Measurements from ENCODE around the gene ACY1.

The ACY1 gene

DNA sequence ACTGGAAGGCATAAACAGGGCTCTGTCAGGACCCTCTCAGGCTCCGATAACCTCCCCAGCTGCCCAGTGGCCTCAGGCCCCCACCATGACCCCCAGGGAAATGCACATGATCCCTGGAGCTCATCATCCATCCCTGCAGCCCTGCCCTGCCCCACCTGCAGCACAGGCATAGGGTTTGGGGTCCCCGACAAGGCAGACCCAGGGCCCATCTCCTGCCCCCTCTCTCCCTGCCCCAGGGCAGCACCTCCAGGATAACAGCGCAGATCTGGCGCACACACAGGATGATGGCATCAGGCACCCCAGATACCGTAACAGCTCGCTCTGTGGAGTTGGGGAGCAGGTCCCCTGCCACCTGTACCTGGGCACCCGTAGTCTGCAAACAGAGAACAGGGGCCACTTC lies 23.7 kb upstream of the ACY1 start:
- 96% methylated on average over 7 of the region's 7 CpGs for WGBS
- H3K36me3 ChIP-seq (ENCODE audit: insufficient read depth, low read length), result no peaks in the 10 kb centered on the region
- H3K9me3 ChIP-seq (ENCODE audit: insufficient read depth, low read depth, low read length), result no peaks in the 10 kb centered on the region
- H3K9ac ChIP-seq (ENCODE audit: low read depth, low read length), result no peak overlapping the region
- peaks cover 30% of the 10 kb centered on the region for H3K27me3 ChIP-seq (ENCODE audit: insufficient read depth, low read length)
- H3K27ac ChIP-seq (ENCODE audit: low read depth, low read length), result no peak overlapping the region
- H3K4me1 ChIP-seq (ENCODE audit: insufficient read depth, low read length), result peaks cover 5% of the 10 kb centered on the region; the same call in 1 of the 2 replicates
- H3K4me3 ChIP-seq (ENCODE audit: low read length), result no peak overlapping the region

DNA sequence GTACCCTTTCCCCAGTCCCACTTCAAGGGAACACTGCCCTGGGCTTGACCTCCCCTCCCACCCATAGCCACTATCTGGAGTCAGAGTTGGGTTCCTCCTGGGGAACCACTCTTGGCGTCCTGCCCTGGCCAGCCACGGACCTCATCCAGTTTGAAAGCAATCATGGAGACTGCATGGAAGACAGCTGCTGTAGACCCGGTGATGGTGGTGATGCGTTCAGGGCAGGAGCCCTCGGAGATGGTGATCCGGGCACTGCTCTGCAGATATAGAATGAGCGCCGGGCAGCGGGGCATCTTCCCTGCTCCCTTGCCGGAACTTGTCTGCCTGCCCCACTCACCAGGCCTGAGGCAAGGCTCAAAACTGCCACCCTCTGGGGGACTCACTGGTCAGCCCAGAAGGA lies 22.9 kb upstream of the ACY1 start:
- 94% methylated on average over 10 of the region's 10 CpGs for WGBS
- no peaks in the 10 kb centered on the region for H3K9me3 ChIP-seq (ENCODE audit: insufficient read depth, low read depth, low read length)
- no peaks in the 10 kb centered on the region for H3K36me3 ChIP-seq (ENCODE audit: insufficient read depth, low read length)
- H3K27ac ChIP-seq (ENCODE audit: low read depth, low read length), result no peak overlapping the region
- no peak overlapping the region for H3K4me3 ChIP-seq (ENCODE audit: low read length)
- peaks cover 27% of the 10 kb centered on the region for H3K27me3 ChIP-seq (ENCODE audit: insufficient read depth, low read length)
- peaks cover 6% of the 10 kb centered on the region; the same call in 1 of the 2 replicates for H3K4me1 ChIP-seq (ENCODE audit: insufficient read depth, low read length)
- no peak overlapping the region for H3K9ac ChIP-seq (ENCODE audit: low read depth, low read length)

DNA sequence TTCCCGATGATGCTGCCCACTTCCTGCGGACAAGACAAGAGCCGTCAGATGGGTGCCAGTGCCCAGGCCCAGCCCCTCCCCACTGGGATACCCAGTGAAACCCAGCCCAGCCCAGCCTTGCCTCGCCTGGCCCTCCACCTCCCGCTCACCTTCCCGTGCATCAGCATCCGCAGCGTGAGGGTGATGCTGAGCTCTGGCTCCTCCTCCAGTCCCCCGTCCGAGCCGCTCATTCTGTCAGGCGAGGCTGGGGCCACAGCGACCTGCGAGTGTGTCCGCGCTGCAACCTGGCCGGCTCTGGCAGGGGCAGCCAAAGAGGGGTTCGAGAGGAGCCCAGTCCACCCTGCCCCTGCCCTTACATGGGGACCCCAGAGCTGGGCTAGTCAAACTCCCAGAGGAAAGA lies 22.3 kb upstream of the ACY1 start:
- Histone ChIP-seq H3K4me1 (ENCODE audit: insufficient read depth, low read length) (peaks cover 9% of the 10 kb centered on the region; the same call in 1 of the 2 replicates), H3K36me3 (ENCODE audit: insufficient read depth, low read length) (no peaks in the 10 kb centered on the region), H3K27ac (ENCODE audit: low read depth, low read length) (no peak overlapping the region), H3K27me3 (ENCODE audit: insufficient read depth, low read length) (peaks cover 21% of the 10 kb centered on the region), H3K9me3 (ENCODE audit: insufficient read depth, low read depth, low read length) (no peaks in the 10 kb centered on the region), H3K9ac (ENCODE audit: low read depth, low read length) (no peak overlapping the region), H3K4me3 (ENCODE audit: low read length) (no peak overlapping the region)
- WGBS, result 93% methylated on average over 18 of the region's 18 CpGs

DNA sequence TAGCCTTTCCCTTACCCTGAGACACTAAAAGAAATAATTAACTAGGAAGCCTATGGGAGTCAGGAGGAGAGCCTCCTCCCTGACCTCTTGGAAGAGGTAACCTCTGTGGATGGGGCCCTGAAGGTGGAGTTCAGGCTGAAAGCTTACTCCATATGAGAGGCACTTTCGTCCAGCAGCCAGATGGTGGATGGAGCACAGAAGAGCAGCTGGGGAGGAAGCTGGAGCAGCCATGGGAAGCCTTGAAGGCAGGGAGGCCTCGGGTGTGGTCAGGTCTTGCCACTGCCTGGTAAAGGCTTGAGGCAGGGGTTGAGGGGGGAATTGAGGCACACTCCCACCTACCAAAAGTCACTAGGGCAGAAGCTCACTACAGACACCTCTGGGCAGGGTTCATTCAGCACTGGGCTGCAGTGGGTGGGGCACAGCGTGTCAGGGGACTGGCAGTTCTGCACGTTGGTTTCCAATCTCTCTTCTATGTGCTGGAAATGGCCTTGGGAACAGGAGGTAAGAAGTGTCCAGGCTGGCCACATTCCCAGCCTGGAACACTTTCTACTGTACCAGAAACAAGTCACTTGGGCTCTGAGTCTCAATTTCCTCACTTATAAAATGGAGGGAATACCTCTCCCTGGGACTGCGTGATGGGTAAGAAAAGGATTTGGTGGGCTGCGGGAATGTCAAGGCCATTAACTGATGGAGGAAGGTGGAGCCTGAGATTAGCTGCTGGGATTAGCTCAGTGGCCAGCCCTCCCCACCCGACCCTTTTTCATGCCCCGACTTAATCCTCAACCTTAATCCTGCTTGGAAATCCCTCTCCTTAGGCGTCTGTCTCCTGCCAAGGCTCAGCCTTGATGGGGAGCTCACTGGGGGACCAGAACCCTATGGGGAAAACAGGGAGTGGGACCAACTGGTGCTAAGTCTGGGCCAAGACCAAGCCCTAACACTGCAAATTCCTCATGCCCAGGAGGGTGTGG lies 21.4 kb upstream of the ACY1 start:
- no peaks in the 10 kb centered on the region for H3K36me3 ChIP-seq (ENCODE audit: insufficient read depth, low read length)
- H3K4me3 ChIP-seq (ENCODE audit: low read length), result no peak overlapping the region
- H3K4me1 ChIP-seq (ENCODE audit: insufficient read depth, low read length), result peaks cover 14% of the 10 kb centered on the region
- peaks cover 13% of the 10 kb centered on the region for H3K27me3 ChIP-seq (ENCODE audit: insufficient read depth, low read length)
- WGBS, result 78% methylated on average over 8 of the region's 9 CpGs
- H3K27ac ChIP-seq (ENCODE audit: low read depth, low read length), result no peak overlapping the region
- no peaks in the 10 kb centered on the region for H3K9me3 ChIP-seq (ENCODE audit: insufficient read depth, low read depth, low read length)
- H3K9ac ChIP-seq (ENCODE audit: low read depth, low read length), result no peak overlapping the region

DNA sequence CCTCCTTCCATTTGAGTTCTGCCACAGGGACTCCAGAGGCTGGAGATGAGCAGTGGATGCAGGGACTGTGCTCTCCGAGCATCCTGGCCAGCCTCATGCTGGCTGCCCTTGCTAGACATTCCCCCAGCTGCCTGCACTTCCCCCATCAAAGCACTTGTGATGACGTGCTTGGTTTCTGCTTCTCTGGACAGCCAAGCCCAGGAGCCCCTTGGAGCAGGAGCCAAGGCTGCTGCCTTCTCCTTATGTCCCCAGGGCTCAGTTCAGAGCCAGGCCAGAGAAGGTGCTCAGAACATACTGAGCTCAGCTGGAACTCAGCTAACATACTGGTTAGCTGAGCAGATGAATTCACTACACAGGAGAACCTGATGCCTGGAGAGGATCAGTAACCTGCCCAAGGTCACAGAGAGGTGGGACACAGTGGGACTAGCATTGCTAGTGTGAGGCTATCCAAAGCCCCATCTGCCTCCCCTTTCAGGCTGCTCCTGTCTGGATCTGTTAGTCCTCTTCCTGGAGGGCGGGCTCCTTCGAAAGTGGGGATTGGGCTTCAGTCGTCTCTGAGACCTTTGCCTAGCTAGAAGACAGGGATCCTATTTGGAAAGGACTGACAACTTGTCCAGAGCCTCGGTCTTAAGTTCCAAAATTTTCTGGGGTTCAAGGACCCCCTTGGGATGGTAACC lies 20.3 kb upstream of the ACY1 start:
- H3K27ac ChIP-seq (ENCODE audit: low read depth, low read length), result no peak overlapping the region
- H3K4me3 ChIP-seq (ENCODE audit: low read length), result no peak overlapping the region
- H3K4me1 ChIP-seq (ENCODE audit: insufficient read depth, low read length), result peaks cover 14% of the 10 kb centered on the region
- WGBS, result 87% methylated on average over 6 of the region's 6 CpGs
- no peaks in the 10 kb centered on the region for H3K9me3 ChIP-seq (ENCODE audit: insufficient read depth, low read depth, low read length)
- no peak overlapping the region for H3K9ac ChIP-seq (ENCODE audit: low read depth, low read length)
- no peaks in the 10 kb centered on the region for H3K36me3 ChIP-seq (ENCODE audit: insufficient read depth, low read length)
- H3K27me3 ChIP-seq (ENCODE audit: insufficient read depth, low read length), result peaks cover 7% of the 10 kb centered on the region; the same call in 1 of the 2 replicates

DNA sequence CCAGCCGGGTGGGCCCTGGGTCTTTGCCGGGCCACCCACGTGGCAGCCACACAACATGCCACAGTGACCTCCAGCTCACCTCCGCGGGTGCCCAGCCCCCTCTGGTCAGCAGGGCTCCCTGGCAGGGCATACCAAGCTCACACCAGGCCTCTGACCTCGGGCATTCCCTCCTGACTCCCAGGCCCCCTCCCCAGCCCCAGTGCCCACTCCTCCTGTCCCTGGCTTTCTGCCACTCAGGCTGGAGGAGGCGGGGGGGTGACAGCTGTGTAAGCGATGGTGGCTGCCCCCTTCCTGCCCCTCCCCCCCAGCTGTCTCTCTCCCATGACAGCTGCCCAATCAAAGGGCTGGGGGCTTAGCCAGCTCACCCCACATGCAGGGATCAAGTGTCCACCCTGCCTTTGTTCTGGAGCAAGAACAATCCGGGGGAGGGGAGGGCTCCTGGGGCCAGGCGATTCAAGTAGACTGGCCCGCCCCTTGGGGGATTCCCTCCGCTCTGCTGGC lies 19.3 kb upstream of the ACY1 start:
- Histone ChIP-seq H3K9ac (ENCODE audit: low read depth, low read length) (no peak overlapping the region), H3K27me3 (ENCODE audit: insufficient read depth, low read length) (peaks cover 7% of the 10 kb centered on the region; the same call in 1 of the 2 replicates), H3K9me3 (ENCODE audit: insufficient read depth, low read depth, low read length) (no peaks in the 10 kb centered on the region), H3K36me3 (ENCODE audit: insufficient read depth, low read length) (no peaks in the 10 kb centered on the region), H3K27ac (ENCODE audit: low read depth, low read length) (no peak overlapping the region), H3K4me1 (ENCODE audit: insufficient read depth, low read length) (peaks cover 21% of the 10 kb centered on the region), H3K4me3 (ENCODE audit: low read length) (no peak overlapping the region)
- WGBS, result 40% methylated on average over 11 of the region's 12 CpGs

DNA sequence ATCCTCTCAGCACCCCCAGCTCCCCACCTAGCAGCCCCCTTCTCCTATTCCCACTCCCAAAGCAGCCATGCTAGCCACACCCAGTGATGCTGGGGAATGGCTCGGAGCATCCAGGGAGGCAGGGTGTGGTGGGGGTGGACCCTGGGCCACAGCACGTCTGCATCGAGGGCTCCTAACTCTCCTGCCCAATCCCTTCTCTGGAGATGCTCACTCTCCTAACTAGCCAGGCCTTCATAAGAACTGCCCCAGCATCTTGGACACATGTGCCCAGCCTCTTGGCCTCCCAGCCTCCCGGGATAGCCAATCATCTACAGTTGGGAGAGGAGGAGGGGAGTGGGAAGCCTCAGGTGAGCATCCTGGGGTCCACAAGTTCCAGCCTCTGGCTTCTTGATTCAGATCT lies 18.8 kb upstream of the ACY1 start:
- H3K36me3 ChIP-seq (ENCODE audit: insufficient read depth, low read length), result no peaks in the 10 kb centered on the region
- 81% methylated on average over 4 of the region's 4 CpGs for WGBS
- H3K9me3 ChIP-seq (ENCODE audit: insufficient read depth, low read depth, low read length), result no peaks in the 10 kb centered on the region
- H3K27me3 ChIP-seq (ENCODE audit: insufficient read depth, low read length), result peaks cover 7% of the 10 kb centered on the region; the same call in 1 of the 2 replicates
- peaks cover 26% of the 10 kb centered on the region for H3K4me1 ChIP-seq (ENCODE audit: insufficient read depth, low read length)
- no peak overlapping the region for H3K27ac ChIP-seq (ENCODE audit: low read depth, low read length)
- H3K9ac ChIP-seq (ENCODE audit: low read depth, low read length), result no peak overlapping the region
- H3K4me3 ChIP-seq (ENCODE audit: low read length), result no peak overlapping the region

DNA sequence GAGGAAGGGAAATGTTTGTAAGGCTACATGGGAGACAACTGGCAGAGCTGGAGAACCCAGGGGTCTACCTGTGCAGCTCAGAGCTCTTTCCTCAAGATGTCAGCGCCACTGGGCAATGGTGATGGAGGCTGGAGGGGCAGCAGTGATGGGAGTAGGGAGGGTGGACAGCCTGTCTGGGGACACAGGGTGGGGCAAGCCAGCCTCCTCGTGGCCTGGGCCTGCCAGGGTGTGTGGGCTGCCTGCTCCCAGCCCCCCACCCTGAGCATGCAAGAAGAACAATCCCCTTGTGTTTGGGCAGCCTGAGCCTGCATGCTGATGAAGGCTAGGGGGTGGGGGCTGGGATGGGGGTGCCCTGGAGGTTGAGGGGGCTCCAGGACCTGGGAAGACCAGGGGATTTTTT lies 17.3 kb upstream of the ACY1 start:
- no peak overlapping the region for H3K27ac ChIP-seq (ENCODE audit: low read depth, low read length)
- no peak overlapping the region for H3K4me3 ChIP-seq (ENCODE audit: low read length)
- peaks cover 7% of the 10 kb centered on the region; the same call in 1 of the 2 replicates for H3K27me3 ChIP-seq (ENCODE audit: insufficient read depth, low read length)
- H3K4me1 ChIP-seq (ENCODE audit: insufficient read depth, low read length), result peaks cover 29% of the 10 kb centered on the region
- no peaks in the 10 kb centered on the region for H3K9me3 ChIP-seq (ENCODE audit: insufficient read depth, low read depth, low read length)
- WGBS, result 78% methylated on average over 2 of the region's 2 CpGs
- H3K36me3 ChIP-seq (ENCODE audit: insufficient read depth, low read length), result no peaks in the 10 kb centered on the region
- H3K9ac ChIP-seq (ENCODE audit: low read depth, low read length), result no peak overlapping the region

DNA sequence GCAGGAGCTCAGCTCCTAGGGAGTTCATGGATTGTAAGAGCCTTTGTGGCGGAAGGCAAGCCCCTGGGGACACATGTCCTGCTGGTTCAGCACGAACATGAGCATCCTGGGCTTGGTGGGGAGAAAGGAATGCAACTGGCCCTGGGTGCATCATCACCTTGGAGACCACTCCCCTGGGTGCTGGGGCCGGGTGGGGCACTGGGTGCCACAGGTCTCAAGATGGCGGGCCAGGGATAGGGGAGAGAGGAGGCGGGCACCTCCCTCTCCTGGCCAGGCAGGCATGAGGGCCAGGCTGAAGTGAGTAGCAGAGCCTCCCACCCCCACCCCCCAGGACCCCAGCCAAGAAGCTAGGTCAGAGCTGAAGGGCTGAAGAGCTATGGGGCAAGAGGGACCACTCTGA lies 16.8 kb upstream of the ACY1 start:
- Histone ChIP-seq H3K4me1 (ENCODE audit: insufficient read depth, low read length) (peaks cover 29% of the 10 kb centered on the region), H3K27me3 (ENCODE audit: insufficient read depth, low read length) (peaks cover 7% of the 10 kb centered on the region; the same call in 1 of the 2 replicates), H3K36me3 (ENCODE audit: insufficient read depth, low read length) (no peaks in the 10 kb centered on the region), H3K9me3 (ENCODE audit: insufficient read depth, low read depth, low read length) (no peaks in the 10 kb centered on the region), H3K27ac (ENCODE audit: low read depth, low read length) (no peak overlapping the region), H3K4me3 (ENCODE audit: low read length) (peak overlapping the region; percentile 50; the same call in 1 of the 2 replicates), H3K9ac (ENCODE audit: low read depth, low read length) (no peak overlapping the region)
- WGBS, result 82% methylated on average over 5 of the region's 5 CpGs

DNA sequence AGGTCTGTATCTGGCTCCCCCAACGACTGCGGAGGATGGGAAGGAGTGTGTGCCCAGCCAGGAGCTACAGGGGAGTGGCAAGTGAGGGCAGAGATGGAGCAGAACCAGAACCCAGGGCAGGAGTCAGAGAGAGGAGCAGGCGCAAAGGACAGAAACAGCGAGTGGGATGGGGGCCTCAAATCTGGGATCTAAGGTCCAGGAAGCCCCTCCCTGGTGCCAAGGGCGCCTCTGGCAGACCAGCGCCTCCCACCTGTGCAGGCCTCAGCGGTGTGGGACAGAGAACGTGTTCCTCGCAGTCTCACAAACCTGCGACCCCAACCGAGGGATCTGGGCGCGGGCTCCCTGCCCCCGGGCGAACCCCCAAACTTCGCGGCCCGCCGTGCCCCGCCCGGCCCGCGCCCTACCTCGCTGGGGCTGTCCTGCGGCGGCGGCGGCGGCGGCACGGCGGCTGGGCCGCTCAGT lies 16.4 kb upstream of the ACY1 start:
- H3K4me3 ChIP-seq (ENCODE audit: low read length), result peak overlapping the region; percentile 50
- H3K27me3 ChIP-seq (ENCODE audit: insufficient read depth, low read length), result peaks cover 7% of the 10 kb centered on the region; the same call in 1 of the 2 replicates
- H3K9ac ChIP-seq (ENCODE audit: low read depth, low read length), result no peak overlapping the region
- H3K27ac ChIP-seq (ENCODE audit: low read depth, low read length), result peak overlapping the region; percentile 46; the same call in 1 of the 2 replicates
- H3K9me3 ChIP-seq (ENCODE audit: insufficient read depth, low read depth, low read length), result no peaks in the 10 kb centered on the region
- peaks cover 29% of the 10 kb centered on the region for H3K4me1 ChIP-seq (ENCODE audit: insufficient read depth, low read length)
- no peaks in the 10 kb centered on the region for H3K36me3 ChIP-seq (ENCODE audit: insufficient read depth, low read length)
- 6% methylated on average over 33 of the region's 33 CpGs for WGBS
